Measurements from ENCODE around the gene COX7A2L. TPM values are rescaled to one million over a fixed set of nuclear protein-coding genes. Genes with fewer than 3 reads are reported as not detected.

Gene COX7A2L
- total and polyA plus RNA-seq, 10 of the 15 experiments (the other 5 are each of a cell fraction or from before 2014, with no cell fraction given) = 134 to 532 (median 222) TPM

GRCh38 chr2:42360890-42361727 lies at the start of gene COX7A2L (continued):
- TF ChIP-seq ELK1 (IDR thresholded peaks at IDR 0.05; ENCODE audit: low read depth, low read length) (no peak), SMC3 (IDR thresholded peaks at IDR 0.05; ENCODE audit: borderline replicate concordance, low read length) (peak; percentile 33; the same call in 1 of the 2 replicates), RBBP5 (conservative IDR thresholded peaks at IDR 0.05) (no peak), ZZZ3 (IDR thresholded peaks at IDR 0.05; ENCODE audit: control insufficient read depth, insufficient read length, low read depth) (no peak), STAT3 (IDR thresholded peaks at IDR 0.05; ENCODE audit: low read depth, low read length) (no peak), MTA2 (IDR thresholded peaks at IDR 0.05; ENCODE audit: low read depth) (no peak), CBX3 (IDR thresholded peaks at IDR 0.05; ENCODE audit: borderline replicate concordance, low read depth) (no peak), TCF12 (IDR thresholded peaks at IDR 0.05; ENCODE audit: low read depth, low read length) (no peak), PAX5 (IDR thresholded peaks at IDR 0.05; ENCODE audit: borderline replicate concordance, low read depth, low read length) (peak; percentile 22; the same call in 1 of the 2 replicates), SUZ12 (IDR thresholded peaks at IDR 0.05; ENCODE audit: unreplicated experiment) (no peak), USF1 (IDR thresholded peaks at IDR 0.05; ENCODE audit: borderline replicate concordance, extremely low read length, insufficient read depth, low read depth, low read length) (peak; percentile 60), ATF7 (IDR thresholded peaks at IDR 0.05; ENCODE audit: low read depth) (peak; percentile 64; the same call in 1 of the 2 replicates), NR2C1 (IDR thresholded peaks at IDR 0.05) (no peak), MEF2A (IDR thresholded peaks at IDR 0.05; ENCODE audit: insufficient read depth, low read depth, low read length) (no peak), TAF1 (IDR thresholded peaks at IDR 0.05; ENCODE audit: borderline replicate concordance, low read depth, low read length) (peak; percentile 65; the same call in 1 of the 2 replicates), BRCA1 (IDR thresholded peaks at IDR 0.05; ENCODE audit: low read depth, low read length) (no peak), E2F4 (IDR thresholded peaks at IDR 0.05; ENCODE audit: low read depth, low read length) (no peak), ZBTB11 (CRISPR knock-in tag; IDR thresholded peaks at IDR 0.05) (no peak), TCF7 (IDR thresholded peaks at IDR 0.05; ENCODE audit: borderline replicate concordance) (no peak), NBN (IDR thresholded peaks at IDR 0.05) (peak; percentile 92; the same call in 1 of the 2 replicates), ATF2 (IDR thresholded peaks at IDR 0.05; ENCODE audit: low read length) (no peak), SPI1 (IDR thresholded peaks at IDR 0.05; ENCODE audit: borderline replicate concordance, insufficient read depth, low read depth, low read length) (no peak; the same call in 1 of the 2 replicates), RAD21 (IDR thresholded peaks at IDR 0.05; ENCODE audit: insufficient read depth, low read depth, low read length) (peak; percentile 33; the same call in 1 of the 2 replicates)

All from GM12878 (cell line).